ENCODE results near the gene BPGM.
A peak's percentile ranks its signal among the peaks of the same experiment; 100 is the strongest.

The BPGM gene

DNA sequence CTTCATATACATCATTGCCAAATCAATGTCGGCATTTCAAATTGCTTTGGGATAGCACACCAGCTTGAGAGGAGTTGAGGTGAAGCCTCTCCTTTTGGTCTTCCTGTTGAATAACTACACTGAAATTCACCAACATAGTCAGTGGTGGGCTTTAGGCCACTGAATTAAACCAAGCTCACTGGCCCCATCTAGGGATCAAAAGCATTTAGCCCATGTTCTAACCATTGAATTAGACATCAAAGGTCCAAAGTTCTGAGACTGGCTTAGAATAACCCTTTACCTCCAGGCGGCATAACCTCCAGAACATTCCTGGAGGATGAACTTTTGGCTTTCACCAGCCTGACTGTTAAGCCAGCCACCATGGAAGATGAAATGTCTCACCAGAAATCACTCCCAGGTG, 54.6 kb downstream of the BPGM start:
- TF ChIP-seq, protein P1, sequence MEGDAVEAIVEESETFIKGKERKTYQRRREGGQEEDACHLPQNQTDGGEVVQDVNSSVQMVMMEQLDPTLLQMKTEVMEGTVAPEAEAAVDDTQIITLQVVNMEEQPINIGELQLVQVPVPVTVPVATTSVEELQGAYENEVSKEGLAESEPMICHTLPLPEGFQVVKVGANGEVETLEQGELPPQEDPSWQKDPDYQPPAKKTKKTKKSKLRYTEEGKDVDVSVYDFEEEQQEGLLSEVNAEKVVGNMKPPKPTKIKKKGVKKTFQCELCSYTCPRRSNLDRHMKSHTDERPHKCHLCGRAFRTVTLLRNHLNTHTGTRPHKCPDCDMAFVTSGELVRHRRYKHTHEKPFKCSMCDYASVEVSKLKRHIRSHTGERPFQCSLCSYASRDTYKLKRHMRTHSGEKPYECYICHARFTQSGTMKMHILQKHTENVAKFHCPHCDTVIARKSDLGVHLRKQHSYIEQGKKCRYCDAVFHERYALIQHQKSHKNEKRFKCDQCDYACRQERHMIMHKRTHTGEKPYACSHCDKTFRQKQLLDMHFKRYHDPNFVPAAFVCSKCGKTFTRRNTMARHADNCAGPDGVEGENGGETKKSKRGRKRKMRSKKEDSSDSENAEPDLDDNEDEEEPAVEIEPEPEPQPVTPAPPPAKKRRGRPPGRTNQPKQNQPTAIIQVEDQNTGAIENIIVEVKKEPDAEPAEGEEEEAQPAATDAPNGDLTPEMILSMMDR (IDR thresholded peaks at IDR 0.05; ENCODE audit: low read depth, low read length, poor library complexity, severe bottlenecking), result peak; percentile 84
- no peak for TF ChIP-seq EZH2phosphoT487 (IDR thresholded peaks at IDR 0.05; ENCODE audit: borderline replicate concordance, low read length)
- Histone ChIP-seq H3F3A (ENCODE audit: control insufficient read depth, insufficient read depth) (no peaks in the 10 kb centered on the region), H3K27ac (ENCODE audit: low read depth, low read length) (no peak overlapping the region), H4K20me1 (ENCODE audit: control insufficient read depth, insufficient read depth, low read depth, low read length) (no peaks in the 10 kb centered on the region), H3K9me3 (ENCODE audit: control insufficient read depth, insufficient read depth, low read length) (no peaks in the 10 kb centered on the region), H3K9me2 (replicated peaks; ENCODE audit: control insufficient read depth, low read length) (no peaks in the 10 kb centered on the region), H3K79me2 (ENCODE audit: control insufficient read depth, low read length) (no peaks in the 10 kb centered on the region), H3K27me3 (ENCODE audit: control insufficient read depth, low read length) (peaks cover 8% of the 10 kb centered on the region; the same call in 1 of the 2 replicates), H3K4me1 (ENCODE audit: control insufficient read depth, low read length) (peaks cover 4% of the 10 kb centered on the region; the same call in 1 of the 2 replicates), H3K36me3 (ENCODE audit: control insufficient read depth, low read length) (no peaks in the 10 kb centered on the region), H3K4me2 (ENCODE audit: low read length) (no peak overlapping the region), H3K4me3 (ENCODE audit: low read length) (no peak overlapping the region)

DNA sequence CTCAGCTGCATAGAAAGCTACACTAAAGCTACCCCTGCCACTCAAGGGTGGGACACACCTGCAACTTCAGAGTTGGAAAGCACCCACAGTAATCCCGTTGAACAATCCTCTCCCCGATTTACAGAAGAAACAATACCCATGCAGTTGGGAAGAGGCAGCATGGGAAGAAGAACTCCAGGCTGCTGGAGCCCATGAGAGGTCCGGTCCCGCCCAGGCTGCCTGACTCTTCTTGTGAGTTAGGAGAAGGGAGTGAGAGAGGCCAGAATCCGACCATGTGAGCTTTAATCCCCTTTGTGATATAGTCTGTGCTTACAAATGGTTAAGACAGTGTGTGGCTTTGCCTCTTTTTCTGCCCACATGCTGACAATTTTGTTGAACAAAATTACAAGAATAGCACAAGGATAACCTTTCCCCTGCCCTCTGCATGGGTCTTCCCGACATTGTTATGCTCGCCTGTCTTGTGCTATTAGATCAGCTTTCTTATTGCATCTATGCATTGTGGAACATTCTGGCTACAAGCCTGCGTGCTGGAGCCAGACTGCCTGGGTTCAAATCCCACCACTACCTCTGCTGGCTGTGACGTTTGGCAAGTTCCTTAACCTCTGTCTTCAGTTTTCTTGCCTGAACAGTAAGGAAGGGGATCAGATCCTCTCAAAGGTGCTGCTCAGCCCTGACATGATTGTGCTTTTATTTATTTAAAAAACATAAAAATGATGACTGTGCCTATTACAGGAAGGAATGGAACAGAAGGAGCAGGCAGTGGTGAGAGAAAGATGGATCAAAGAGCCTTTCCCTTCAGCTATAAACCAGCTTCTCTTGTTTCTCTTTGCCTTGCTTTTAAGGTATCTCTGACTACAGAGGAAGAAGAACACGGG, 56.0 kb downstream of the BPGM start:
- H3K9me2 ChIP-seq (replicated peaks; ENCODE audit: control insufficient read depth, low read length), result no peaks in the 10 kb centered on the region
- no peaks in the 10 kb centered on the region for H3K79me2 ChIP-seq (ENCODE audit: control insufficient read depth, low read length)
- no peak overlapping the region for H3K27ac ChIP-seq (ENCODE audit: low read depth, low read length)
- no peak overlapping the region for H3K4me3 ChIP-seq (ENCODE audit: low read length)
- H3K36me3 ChIP-seq (ENCODE audit: control insufficient read depth, low read length), result no peaks in the 10 kb centered on the region
- no peaks in the 10 kb centered on the region for H3F3A ChIP-seq (ENCODE audit: control insufficient read depth, insufficient read depth)
- no peak overlapping the region for H3K4me2 ChIP-seq (ENCODE audit: low read length)
- H3K27me3 ChIP-seq (ENCODE audit: control insufficient read depth, low read length), result peaks cover 8% of the 10 kb centered on the region; the same call in 1 of the 2 replicates
- TF ChIP-seq EZH2phosphoT487 (IDR thresholded peaks at IDR 0.05; ENCODE audit: borderline replicate concordance, low read length), result no peak
- TF ChIP-seq, protein P1 (IDR thresholded peaks at IDR 0.05; ENCODE audit: low read depth, low read length, poor library complexity, severe bottlenecking), result no peak
- no peaks in the 10 kb centered on the region for H4K20me1 ChIP-seq (ENCODE audit: control insufficient read depth, insufficient read depth, low read depth, low read length)
- H3K9me3 ChIP-seq (ENCODE audit: control insufficient read depth, insufficient read depth, low read length), result no peaks in the 10 kb centered on the region
- H3K4me1 ChIP-seq (ENCODE audit: control insufficient read depth, low read length), result peaks cover 4% of the 10 kb centered on the region; the same call in 1 of the 2 replicates

DNA sequence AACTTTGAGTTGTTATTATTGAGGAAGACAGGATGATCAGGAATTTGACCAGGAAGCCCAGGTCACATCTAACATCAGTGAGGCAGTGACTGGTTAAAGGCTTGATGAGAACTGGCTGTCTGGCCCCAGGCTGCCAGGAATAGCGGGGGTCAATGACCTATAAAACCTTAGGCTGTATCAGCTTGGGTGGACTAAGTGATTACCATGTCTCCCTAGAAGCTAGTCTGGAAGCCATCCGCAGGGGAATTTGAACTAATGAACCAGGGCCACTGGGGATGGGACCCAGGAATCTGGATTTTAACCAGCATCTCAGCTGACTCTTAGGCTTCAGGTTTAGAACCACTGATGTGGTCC, 56.6 kb downstream of the BPGM start:
- no peak for TF ChIP-seq EZH2phosphoT487 (IDR thresholded peaks at IDR 0.05; ENCODE audit: borderline replicate concordance, low read length)
- TF ChIP-seq, protein P1 (IDR thresholded peaks at IDR 0.05; ENCODE audit: low read depth, low read length, poor library complexity, severe bottlenecking), result no peak
- H3K36me3 ChIP-seq (ENCODE audit: control insufficient read depth, low read length), result no peaks in the 10 kb centered on the region
- no peaks in the 10 kb centered on the region for H3K9me3 ChIP-seq (ENCODE audit: control insufficient read depth, insufficient read depth, low read length)
- no peak overlapping the region for H3K4me2 ChIP-seq (ENCODE audit: low read length)
- peaks cover 4% of the 10 kb centered on the region; the same call in 1 of the 2 replicates for H3K4me1 ChIP-seq (ENCODE audit: control insufficient read depth, low read length)
- no peaks in the 10 kb centered on the region for H4K20me1 ChIP-seq (ENCODE audit: control insufficient read depth, insufficient read depth, low read depth, low read length)
- H3K79me2 ChIP-seq (ENCODE audit: control insufficient read depth, low read length), result no peaks in the 10 kb centered on the region
- no peaks in the 10 kb centered on the region for H3K9me2 ChIP-seq (replicated peaks; ENCODE audit: control insufficient read depth, low read length)
- H3F3A ChIP-seq (ENCODE audit: control insufficient read depth, insufficient read depth), result no peaks in the 10 kb centered on the region
- H3K27ac ChIP-seq (ENCODE audit: low read depth, low read length), result no peak overlapping the region
- no peak overlapping the region for H3K4me3 ChIP-seq (ENCODE audit: low read length)
- peaks cover 8% of the 10 kb centered on the region; the same call in 1 of the 2 replicates for H3K27me3 ChIP-seq (ENCODE audit: control insufficient read depth, low read length)
